Stimulated activated CD4-positive, alpha-beta T cell treated with anti-CD3 and anti-CD28 coated beads, Interleukin-15, amount 100 ng/mL, for 1 hour (primary cell): ENCODE results near the gene PCSK6.

Experiments
- DNase-seq, 2 donors: peaks; one replicate each; pipeline ENCODE4 v3.0.0-alpha.2; 2020; ENCODE audit warnings: low read depth in 1 of 2, low spot score in 1 of 2

Gene PCSK6

DNA sequence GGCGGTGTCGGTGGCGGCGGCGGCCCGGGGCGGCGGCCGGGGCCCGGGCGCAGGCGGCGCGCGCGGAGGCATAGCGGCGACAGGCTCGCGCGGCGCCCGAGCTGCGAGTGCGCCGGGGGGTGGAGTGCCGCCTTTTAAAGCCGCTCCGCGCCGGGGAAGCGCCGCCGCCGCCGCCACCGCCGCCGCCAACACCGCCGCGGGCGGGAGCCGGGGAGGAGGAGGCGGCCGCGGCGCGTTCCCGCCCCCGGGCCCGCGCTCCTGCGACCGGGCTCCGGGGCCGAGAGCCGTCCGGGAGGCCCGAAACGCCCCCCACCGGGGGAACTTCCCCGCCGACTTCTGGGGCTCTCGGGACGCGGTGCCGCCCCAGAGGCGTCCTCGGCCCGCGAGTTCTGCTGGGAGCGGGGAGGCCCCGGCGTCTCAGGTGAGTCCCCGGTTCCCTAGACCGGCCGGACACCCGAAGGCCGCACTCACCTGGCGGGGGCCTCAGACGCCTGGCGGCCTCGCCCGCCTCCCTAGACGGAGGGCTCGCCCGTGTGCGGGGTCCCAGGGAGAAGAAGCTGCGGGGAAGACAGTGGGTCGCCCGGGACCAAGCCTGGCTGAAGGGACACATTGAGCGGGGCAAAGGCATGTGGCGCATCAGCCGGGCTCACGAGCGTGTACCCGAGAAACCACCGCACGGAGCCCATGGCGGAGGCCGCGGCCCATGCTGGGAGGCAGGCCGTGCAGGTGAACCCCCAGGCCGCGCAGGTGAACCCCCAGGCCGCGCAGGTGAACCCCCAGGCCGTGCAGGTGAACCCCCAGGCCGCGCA is at the start of gene PCSK6:
Gene PCSK6 (minus strand): TSS at position 109 of the 809 bp plus-strand sequence. CDS start 37 bp downstream, at position 72.
- no peak for DNase-seq

- DNase-seq: no peak
These were observed 49.5 kb upstream of the PCSK6 start for GRCh38 chr15:101538996-101539395.

- no peak for DNase-seq
These were observed 48.7 kb upstream of the PCSK6 start for GRCh38 chr15:101538177-101538576.

- DNase-seq: no peak
These were observed 48.1 kb upstream of the PCSK6 start for GRCh38 chr15:101537483-101538080.

DNA sequence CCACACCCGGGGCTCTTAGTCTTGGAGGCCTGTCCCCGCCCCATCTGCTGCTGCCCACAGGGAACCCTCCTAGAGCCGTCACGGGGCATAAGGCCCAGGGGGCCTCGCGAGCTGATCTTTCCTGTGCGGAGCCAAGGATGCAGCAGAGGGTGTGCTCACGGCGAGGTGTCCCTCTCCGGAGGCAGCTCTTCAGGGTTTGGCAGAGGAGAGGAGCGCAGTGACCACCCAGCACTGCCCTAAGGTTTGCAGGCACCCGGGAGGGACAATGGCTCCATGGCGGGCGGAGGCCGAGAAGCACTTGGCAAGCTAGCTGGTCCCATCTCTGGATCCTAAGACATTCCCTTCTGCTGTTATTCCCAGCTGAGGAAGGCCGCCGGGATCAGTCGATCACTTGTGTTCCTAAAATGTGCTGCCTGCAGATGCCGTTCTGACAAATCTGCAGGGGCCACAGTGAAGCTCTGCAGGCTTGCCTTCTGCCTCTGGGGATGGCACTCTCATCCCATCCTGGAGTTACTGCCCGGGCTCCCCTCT is 47.4 kb upstream of the PCSK6 start:
- no peak for DNase-seq

DNA sequence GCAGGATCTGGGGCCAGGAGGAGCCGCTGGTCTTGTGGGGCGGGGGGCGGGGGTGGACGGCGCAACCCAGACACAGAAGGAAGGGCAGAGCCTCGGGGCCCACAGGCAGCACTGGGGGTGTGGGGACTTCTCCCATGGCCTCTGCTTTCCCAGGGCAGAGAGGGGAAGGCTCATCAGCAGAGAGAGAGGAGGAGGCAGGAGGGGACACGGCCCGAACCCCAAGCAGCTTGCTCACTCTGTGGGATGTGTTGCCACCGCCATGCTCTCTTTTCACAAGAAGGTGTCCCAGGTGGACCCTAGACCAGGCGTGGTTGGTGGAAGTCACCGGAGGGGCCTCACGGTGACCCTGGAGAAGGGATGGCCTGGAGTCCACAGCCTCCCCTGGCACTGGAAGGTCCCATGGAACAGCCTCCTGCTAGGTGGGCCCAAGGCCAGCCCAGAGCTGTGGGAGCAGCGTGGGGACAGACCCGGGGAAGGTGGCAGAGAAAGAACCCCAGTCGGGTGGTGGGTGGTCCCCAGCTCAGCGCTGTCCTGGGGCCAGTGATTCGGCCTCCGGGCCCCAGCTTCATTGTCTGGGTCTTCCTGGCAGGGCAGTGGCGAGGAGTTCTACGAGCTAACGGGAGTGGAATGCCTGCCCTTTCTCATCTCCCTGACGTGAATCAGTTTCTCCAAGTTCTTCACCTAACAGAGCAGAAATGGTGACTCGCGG is 46.8 kb upstream of the PCSK6 start:
- no peak for DNase-seq

- no peak for DNase-seq
These were observed 45.8 kb upstream of the PCSK6 start for GRCh38 chr15:101535170-101535902.

DNA sequence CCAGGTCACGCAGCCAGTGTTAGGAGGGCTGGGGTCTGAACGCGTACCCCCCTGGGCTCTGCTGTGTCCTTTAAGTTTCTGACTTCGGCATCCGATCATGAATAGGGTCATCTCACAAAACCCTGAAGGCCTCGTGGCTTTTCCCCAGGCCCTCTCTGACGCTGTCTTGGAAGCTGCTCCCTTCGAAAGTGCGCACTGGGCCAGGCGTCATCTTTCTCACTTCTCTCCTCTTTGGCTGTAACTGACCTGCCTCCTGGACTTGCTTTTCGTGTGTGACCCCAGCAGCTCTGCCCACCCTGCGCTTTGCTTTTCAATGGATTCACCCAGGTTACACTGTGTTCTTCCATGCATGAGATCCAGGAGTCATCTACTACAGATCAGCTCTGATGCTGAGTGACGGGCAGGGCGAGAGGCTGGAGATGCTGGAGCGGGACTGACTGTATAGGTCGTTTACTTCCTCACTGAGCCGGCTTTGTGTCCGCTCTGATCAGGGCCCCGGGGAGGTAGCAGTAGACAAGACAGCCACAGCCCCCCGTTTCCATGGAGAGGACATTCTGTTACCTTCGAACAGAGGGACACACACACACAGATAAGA is 45.0 kb upstream of the PCSK6 start:
- no peak for DNase-seq

DNA sequence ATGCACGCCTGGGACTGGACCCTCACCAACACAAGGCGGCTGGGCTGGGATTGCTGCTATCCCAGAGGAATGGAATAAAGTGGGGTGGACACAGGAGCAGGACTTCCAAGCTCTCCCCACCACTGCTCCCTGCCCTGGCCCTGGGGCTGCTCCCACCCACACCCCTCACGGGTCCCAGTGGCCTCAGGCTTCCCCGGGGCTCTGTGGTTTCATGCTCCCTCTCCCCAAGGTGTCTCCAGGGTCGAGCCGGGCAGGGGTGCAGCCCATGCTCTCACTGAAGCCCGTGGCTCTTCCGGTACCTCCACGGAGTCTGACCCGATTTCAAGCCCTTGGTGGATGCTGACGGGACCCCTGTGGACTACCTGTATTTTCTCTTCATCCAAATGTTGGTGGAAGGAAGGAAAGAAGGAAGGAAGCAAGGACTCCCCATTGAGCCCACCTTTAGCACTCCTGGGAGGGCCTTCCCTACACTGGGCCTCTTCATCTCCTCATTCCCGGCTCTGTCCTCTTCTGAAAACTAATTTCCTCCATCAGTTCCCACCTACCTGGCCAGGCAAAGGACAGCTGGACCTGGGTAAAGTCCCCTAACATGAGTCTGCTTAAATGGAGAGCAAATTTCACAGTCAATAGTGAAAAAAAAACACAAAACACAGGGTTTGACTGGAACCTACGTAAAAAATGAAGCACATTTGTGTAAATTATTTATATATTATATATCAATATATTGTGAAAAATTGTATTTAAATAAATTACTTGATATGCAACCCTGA is 44.0 kb upstream of the PCSK6 start:
- no peak for DNase-seq

GRCh38 chr15:101532865-101533264 is 43.4 kb upstream of the PCSK6 start:
- DNase-seq: no peak

DNA sequence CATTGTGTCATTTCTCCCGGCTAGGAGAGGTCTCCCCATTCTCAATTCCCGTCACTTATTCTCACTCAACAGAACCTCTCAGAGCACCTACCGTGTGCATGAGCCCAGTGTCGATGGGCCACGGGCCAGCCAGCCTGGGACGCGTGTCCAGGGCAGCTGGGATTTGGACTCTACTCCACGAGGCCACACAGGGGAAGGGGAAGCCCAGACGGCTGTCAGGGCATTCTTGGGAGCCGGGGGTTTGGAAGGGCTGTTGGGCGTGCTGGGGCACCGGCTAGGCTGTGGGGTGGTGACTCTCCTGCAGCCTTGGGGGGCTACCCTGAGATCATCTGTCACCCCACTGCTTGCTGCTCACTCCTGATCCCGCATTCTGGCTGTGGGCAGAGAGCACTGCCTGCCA is 41.7 kb upstream of the PCSK6 start:
- DNase-seq: no peak

DNA sequence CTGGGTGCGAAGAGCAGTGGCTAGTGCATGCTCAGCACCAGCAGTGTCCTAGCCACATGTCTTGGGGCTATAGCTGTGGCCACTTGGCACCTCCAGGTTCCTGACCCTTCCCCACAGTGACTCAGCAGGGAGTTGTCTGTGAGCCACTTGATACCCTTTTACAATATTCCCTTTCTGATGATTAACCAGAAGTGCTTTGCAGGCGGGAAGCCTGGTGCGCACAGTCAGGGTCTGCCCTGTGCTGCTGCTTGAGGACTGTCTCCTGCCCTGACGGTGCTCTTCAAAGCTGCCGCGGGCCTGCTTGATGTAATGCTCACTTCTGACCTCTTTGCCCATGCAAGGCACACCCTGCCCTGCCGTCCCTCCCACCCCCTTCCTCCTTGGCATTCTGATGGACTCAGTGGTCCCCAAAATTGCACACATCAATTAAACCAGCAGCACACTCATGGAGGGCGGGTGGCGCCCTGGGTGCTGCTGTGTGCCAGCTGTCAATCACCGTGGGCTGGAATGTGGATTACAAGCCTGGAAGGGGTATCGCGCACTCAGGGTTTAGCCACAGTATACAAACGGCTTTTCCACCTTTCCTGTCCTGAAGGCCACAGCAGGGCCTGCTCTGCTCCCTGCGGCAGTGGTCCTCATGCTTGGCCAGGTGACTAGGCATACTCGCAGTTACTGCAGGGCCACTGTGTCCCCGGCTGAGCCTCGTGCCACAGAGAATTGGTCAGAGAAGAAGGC is 40.9 kb upstream of the PCSK6 start:
- no peak for DNase-seq

DNA sequence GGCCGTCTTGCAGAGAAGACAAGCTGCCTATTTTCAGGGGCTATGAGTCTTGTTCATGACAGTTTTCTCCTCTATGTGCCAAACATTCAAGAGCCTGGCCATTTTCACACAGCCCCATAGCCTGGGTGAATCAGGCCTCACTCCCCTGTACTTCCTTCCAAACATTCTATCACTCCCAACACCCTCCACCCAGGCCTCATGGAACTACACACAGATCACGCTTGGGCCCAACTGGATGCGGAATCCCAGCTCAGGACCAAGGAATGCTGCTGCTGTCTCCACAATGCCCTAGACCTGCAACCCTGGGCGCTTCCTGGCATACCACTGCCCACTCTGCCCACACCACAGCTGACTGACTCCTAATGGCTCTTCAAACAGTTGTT is 39.4 kb upstream of the PCSK6 start:
- no peak for DNase-seq

- no peak for DNase-seq
These were observed 38.8 kb upstream of the PCSK6 start for GRCh38 chr15:101528108-101528916.

- no peak for DNase-seq
These were observed 37.4 kb upstream of the PCSK6 start for GRCh38 chr15:101526890-101527289.

GRCh38 chr15:101526442-101526841 is 36.9 kb upstream of the PCSK6 start:
- DNase-seq: no peak

DNA sequence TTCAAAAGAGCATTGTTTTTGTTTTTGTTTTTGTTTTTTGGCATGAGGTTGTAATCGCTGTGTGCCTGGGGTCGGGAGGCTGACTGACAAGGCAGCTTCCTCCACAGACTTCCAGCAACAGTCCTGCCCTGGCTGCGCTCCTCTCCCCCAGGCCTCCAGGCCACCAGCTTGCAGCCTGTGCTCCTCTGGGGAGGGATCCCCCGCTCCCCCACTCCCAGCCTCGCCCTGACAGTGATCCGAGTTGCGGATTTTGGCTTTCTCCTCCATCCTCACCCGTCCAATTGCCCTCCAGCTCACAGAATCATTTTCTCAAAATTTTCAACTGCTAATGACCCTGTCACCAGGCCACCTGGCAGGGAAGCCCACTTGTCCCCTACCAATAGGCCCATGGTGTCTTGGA is 36.5 kb upstream of the PCSK6 start:
- DNase-seq: no peak

GRCh38 chr15:101525087-101525669 is 35.7 kb upstream of the PCSK6 start:
- no peak for DNase-seq
